Panc1 (cell line): ENCODE data around the gene ABAT.

Experiments
- POLR2AphosphoS5 ChIP-seq: IDR thresholded peaks from 2 replicates; pipeline ENCODE4 v1.6.1; 2012; ENCODE audit warnings: mild to moderate bottlenecking, low read depth, low read length, moderate library complexity
- REST ChIP-seq, 2 experiments: IDR thresholded peaks; 2 replicates each; pipeline ENCODE4 v1.6.1; 2011 to 2012; ENCODE audit warnings: low read depth in 2 of 2, control low read depth in 1 of 2, low read length in 1 of 2, mild to moderate bottlenecking in 1 of 2, moderate library complexity in 1 of 2; ENCODE audit not compliant: insufficient read depth in 1 of 2
- SIN3A ChIP-seq: IDR thresholded peaks from 2 replicates; pipeline ENCODE4 v1.6.1; 2012; ENCODE audit warnings: low read depth, mild to moderate bottlenecking, low read length, moderate library complexity, borderline replicate concordance; ENCODE audit not compliant: insufficient read depth
- TCF7L2 ChIP-seq: IDR thresholded peaks from 2 replicates; pipeline ENCODE4 v1.6.1; 2011; ENCODE audit warnings: mild to moderate bottlenecking, low read depth, low read length, inconsistent platforms
- TF ChIP-seq, protein P1 (sequence below): fragments of 450-650 bp; IDR thresholded peaks from 2 replicates; pipeline ENCODE4 v1.5.1; 2017; ENCODE audit warnings: mild to moderate bottlenecking

- TF ChIP-seq, protein P1, sequence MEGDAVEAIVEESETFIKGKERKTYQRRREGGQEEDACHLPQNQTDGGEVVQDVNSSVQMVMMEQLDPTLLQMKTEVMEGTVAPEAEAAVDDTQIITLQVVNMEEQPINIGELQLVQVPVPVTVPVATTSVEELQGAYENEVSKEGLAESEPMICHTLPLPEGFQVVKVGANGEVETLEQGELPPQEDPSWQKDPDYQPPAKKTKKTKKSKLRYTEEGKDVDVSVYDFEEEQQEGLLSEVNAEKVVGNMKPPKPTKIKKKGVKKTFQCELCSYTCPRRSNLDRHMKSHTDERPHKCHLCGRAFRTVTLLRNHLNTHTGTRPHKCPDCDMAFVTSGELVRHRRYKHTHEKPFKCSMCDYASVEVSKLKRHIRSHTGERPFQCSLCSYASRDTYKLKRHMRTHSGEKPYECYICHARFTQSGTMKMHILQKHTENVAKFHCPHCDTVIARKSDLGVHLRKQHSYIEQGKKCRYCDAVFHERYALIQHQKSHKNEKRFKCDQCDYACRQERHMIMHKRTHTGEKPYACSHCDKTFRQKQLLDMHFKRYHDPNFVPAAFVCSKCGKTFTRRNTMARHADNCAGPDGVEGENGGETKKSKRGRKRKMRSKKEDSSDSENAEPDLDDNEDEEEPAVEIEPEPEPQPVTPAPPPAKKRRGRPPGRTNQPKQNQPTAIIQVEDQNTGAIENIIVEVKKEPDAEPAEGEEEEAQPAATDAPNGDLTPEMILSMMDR: no peak
- TF ChIP-seq SIN3A (no peak), REST (IDR thresholded peaks at IDR 0.05; ENCODE audit: insufficient read depth in 1 of 2, low read depth in 2 of 2, low read length in 1 of 2) (no peak), POLR2AphosphoS5 (no peak), TCF7L2 (no peak)
Measured at GRCh38 chr16:8708536-8708935, 34.1 kb downstream of the ABAT start.
